Measurements from ENCODE around the gene ARHGAP26. TPM values are rescaled to one million over a fixed set of nuclear protein-coding genes. Genes with fewer than 3 reads are reported as not detected.

ARHGAP26 gene
- total RNA-seq, 4 donors from 2014 or later = 61.0 to 76.7 (median 61.2) TPM

DNA sequence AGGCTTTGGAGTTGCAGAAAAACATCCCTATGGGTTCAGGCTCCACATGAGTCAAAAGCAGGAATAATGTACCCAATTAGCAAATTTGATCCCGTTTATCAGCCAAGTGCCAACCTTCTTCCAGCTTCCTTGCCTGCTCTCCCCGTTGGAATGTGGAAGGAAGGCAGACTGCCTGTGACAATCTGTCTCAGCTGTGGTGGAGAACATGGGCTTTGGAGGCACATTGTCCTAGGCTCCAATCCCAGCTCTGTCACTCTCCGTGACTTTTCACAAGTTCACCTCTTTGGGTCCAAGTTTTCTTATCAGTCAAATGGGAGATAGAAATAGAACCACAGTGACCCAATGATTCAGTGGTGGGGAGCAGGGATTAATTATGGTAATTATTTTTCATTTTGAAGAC lies 113.9 kb downstream of the ARHGAP26 start:
- Histone ChIP-seq H3K27ac (no peak overlapping the region), H3K36me3 (no peaks in the 10 kb centered on the region), H3K4me3 (no peak overlapping the region), H3K27me3 (no peaks in the 10 kb centered on the region), H3K4me1 (peaks cover 0 to 3% (median 0%) of the 10 kb centered on the region in 4 donors), H3K9me3 (no peaks in the 10 kb centered on the region)
- WGBS, 2 donors (ENCODE audit: low coverage in 1 of 2) = 76 to 100% methylated on average over 1 to 3 of the region's 3 CpGs
- in situ Hi-C loops (cut with MboI; ENCODE audit: low pct_ligation_motif_present in 1 of 4, low pct_unique_long_range_greater_than_20kb in 1 of 4, low sequenced_read_pairs in 3 of 4) = loop anchor here (10.0 to 25.0 kb wide), 4 partner anchors 129 to 272 kb away; no protein-coding TSS in a partner anchor
- intact Hi-C loops (cut with DNase I; ENCODE audit: low total_unique reads) = loop anchor here (5.0 kb wide), 1 partner anchor 167 kb away; no protein-coding TSS in a partner anchor
- TF ChIP-seq EP300 (IDR thresholded peaks at IDR 0.05; ENCODE audit: low read depth) = no peak
- TF ChIP-seq POLR2AphosphoS5 (IDR thresholded peaks at IDR 0.05) = no peak
- no peak for TF ChIP-seq CTCF (IDR thresholded peaks at IDR 0.05)
- TF ChIP-seq POLR2A (IDR thresholded peaks at IDR 0.05) = no peak
- DNase-seq = no peak

DNA sequence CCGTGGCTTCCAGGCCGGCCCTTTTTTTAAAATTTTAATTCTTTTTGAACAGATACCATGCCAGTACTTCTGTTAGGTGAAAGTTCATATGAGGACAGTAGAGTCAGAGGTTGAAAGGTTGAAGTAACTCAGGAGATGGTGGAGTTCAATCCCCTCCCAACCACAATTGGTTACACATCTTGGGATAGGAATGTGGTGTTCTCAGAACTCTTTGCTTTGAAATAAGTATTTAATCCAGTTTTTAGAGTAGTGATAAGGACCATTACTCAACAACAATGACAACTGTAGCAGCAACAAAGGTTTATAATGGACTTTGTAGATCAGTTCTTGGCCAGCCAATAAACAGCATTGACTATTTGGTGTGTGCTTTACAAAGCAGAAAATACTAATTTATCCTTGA lies 116.0 kb downstream of the ARHGAP26 start:
- Histone ChIP-seq H3K4me1 (no peaks in the 10 kb centered on the region), H3K27ac (no peak overlapping the region), H3K4me3 (no peak overlapping the region), H3K36me3 (no peaks in the 10 kb centered on the region), H3K9me3 (no peaks in the 10 kb centered on the region), H3K27me3 (no peaks in the 10 kb centered on the region)
- no peak for DNase-seq
- TF ChIP-seq POLR2AphosphoS5 (IDR thresholded peaks at IDR 0.05) (no peak), EP300 (IDR thresholded peaks at IDR 0.05; ENCODE audit: low read depth) (no peak), CTCF (IDR thresholded peaks at IDR 0.05) (no peak), POLR2A (IDR thresholded peaks at IDR 0.05) (no peak)
- intact Hi-C loops (cut with DNase I; ENCODE audit: low total_unique reads) (loop anchor here (5.0 kb wide), 1 partner anchor 36 kb away; no protein-coding TSS in a partner anchor), in situ Hi-C loops (cut with MboI; ENCODE audit: low pct_ligation_motif_present in 1 of 4, low pct_unique_long_range_greater_than_20kb in 1 of 4, low sequenced_read_pairs in 3 of 4) (loop anchor here (10.0 to 25.0 kb wide), 4 partner anchors 131 to 274 kb away; no protein-coding TSS in a partner anchor)
- WGBS, 2 donors (ENCODE audit: low coverage in 1 of 2) = 79 to 82% methylated on average over 2 of the region's 2 CpGs

GRCh38 chr5:142886956-142887355 lies 116.8 kb downstream of the ARHGAP26 start:
- Histone ChIP-seq H3K4me3 (no peak overlapping the region), H3K36me3 (no peaks in the 10 kb centered on the region), H3K27ac (no peak overlapping the region), H3K4me1 (no peaks in the 10 kb centered on the region), H3K9me3 (no peaks in the 10 kb centered on the region), H3K27me3 (no peaks in the 10 kb centered on the region)
- TF ChIP-seq CTCF (IDR thresholded peaks at IDR 0.05) (no peak), POLR2A (IDR thresholded peaks at IDR 0.05) (no peak), EP300 (IDR thresholded peaks at IDR 0.05; ENCODE audit: low read depth) (no peak), POLR2AphosphoS5 (IDR thresholded peaks at IDR 0.05) (no peak)
- 14 to 30% methylated on average over 1 to 2 of the region's 2 CpGs for WGBS, 2 donors (ENCODE audit: low coverage in 1 of 2)
- DNase-seq = no peak
- in situ Hi-C loops (cut with MboI; ENCODE audit: low pct_ligation_motif_present in 1 of 4, low pct_unique_long_range_greater_than_20kb in 1 of 4, low sequenced_read_pairs in 3 of 4) = loop anchor here (10.0 to 25.0 kb wide), 4 partner anchors 132 to 275 kb away; no protein-coding TSS in a partner anchor
- intact Hi-C loops (cut with DNase I; ENCODE audit: low total_unique reads) = loop anchor here (5.0 kb wide), 1 partner anchor 35 kb away; no protein-coding TSS in a partner anchor

DNA sequence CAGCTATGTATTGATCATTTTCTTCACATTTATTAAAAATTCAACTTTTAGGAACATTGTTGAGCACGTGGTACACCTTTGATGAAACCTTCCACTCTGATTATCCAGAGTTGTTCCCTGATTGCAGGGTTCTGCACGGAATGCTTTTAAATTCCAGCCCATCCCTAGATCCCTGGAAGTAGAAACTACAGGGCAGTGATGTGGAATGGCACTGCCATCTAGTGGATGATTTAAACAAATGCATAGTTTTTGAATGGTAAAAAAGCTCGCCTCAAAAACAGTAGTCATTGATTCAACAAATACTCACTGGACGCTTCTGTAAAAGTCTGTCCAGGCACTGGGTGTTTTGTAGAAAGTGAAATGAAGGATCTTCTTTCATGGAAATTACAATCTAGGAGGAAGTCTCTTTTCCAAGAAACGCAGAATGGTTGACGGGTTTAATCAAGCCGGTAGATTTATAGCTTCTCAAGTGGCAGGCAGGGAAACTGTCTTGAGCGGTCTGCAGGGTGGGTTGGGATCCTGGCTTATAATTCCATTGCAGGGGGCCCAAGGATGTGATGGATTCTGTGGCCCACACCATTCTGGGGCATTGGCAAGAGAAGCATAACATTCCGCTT lies 118.4 kb downstream of the ARHGAP26 start:
- H3K27me3 ChIP-seq = no peaks in the 10 kb centered on the region
- H3K36me3 ChIP-seq = no peaks in the 10 kb centered on the region
- DNase-seq = no peak
- H3K4me1 ChIP-seq = no peaks in the 10 kb centered on the region
- H3K9me3 ChIP-seq = no peaks in the 10 kb centered on the region
- H3K27ac ChIP-seq = no peak overlapping the region
- TF ChIP-seq EP300 (IDR thresholded peaks at IDR 0.05; ENCODE audit: low read depth) (no peak), CTCF (IDR thresholded peaks at IDR 0.05) (peak; percentile 72 to 78 (median 73))
- intact Hi-C loops (cut with DNase I; ENCODE audit: low total_unique reads) (loop anchor here (5.0 kb wide), 1 partner anchor 34 kb away; no protein-coding TSS in a partner anchor), in situ Hi-C loops (cut with MboI; ENCODE audit: low pct_ligation_motif_present in 1 of 4, low pct_unique_long_range_greater_than_20kb in 1 of 4, low sequenced_read_pairs in 3 of 4) (loop anchor here (10.0 to 25.0 kb wide), 4 partner anchors 134 to 276 kb away; no protein-coding TSS in a partner anchor)
- H3K4me3 ChIP-seq = no peak overlapping the region
- 46 to 48% methylated on average over 8 to 9 of the region's 9 CpGs for WGBS, 2 donors (ENCODE audit: low coverage in 1 of 2)
